ENCODE measurements around the gene ASPM.

DNA sequence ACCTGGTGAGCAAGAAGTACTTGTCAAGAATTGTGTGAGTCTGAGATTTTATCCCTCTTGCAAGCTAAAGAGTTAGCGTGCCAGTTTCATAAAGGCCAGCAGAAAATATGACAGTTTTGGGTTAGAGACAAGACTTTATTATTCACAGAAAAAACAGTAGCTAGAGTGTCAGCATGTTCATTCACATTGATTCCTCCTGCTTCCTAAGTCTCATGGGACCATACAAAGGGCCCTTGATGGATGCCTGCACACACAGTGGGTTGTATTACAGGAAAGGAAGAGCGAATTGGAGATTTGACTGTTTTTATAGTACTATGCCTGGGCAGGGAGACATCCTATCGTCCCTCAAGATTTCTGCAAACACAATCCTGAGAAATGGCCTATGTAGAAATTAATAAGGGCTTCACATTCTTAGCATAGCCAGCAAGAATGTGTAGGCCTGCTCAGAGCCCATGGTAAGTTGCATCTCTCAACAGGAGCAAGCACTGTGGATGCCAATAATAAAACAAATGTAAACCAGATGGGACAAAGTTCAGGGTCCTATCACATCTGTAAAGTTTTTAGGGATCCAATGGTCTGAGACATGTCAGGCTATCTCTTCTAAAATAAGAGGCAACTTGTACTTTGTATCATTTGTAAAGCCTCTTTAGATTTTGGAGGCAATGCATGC lies 4.0 kb upstream of the ASPM start:
- TF ChIP-seq POLR2A (conservative IDR thresholded peaks at IDR 0.05) (no peak), JUND (IDR thresholded peaks at IDR 0.05; ENCODE audit: borderline replicate concordance, low read depth, low read length) (no peak), JUND (tag; IDR thresholded peaks at IDR 0.05; ENCODE audit: borderline replicate concordance, low read depth, low read length) (no peak), RFX5 (IDR thresholded peaks at IDR 0.05; ENCODE audit: low read depth, low read length) (no peak), HNRNPUL1 (IDR thresholded peaks at IDR 0.05; ENCODE audit: low read length) (no peak), EP300 (IDR thresholded peaks at IDR 0.05; ENCODE audit: low read length) (no peak), RBM34 (IDR thresholded peaks at IDR 0.05; ENCODE audit: borderline replicate concordance, insufficient read depth, low read length) (no peak), LEF1 (IDR thresholded peaks at IDR 0.05) (no peak), ZNF324 (CRISPR knock-in tag; IDR thresholded peaks at IDR 0.05) (no peak), HMG20A (CRISPR knock-in tag; conservative IDR thresholded peaks at IDR 0.05) (no peak)
